Neutrophil (primary cell): ENCODE results near the gene ZNF879.
A peak's percentile ranks its signal among the peaks of the same experiment; 100 is the strongest.

Source experiments
- H3K27ac ChIP-seq: fragments of 200-600 bp; sonication (generic); 2 replicates; pipeline ENCODE4 v1.5.1; 2016; ENCODE audit warnings: mild to moderate bottlenecking, moderate library complexity
- H3K27me3 ChIP-seq: fragments of 200-600 bp; sonication (generic); 2 replicates; pipeline ENCODE4 v1.6.0; 2016; ENCODE audit warnings: mild to moderate bottlenecking
- H3K36me3 ChIP-seq: fragments of 200-600 bp; sonication (generic); 2 replicates; pipeline ENCODE4 v1.5.1; 2017
- H3K4me1 ChIP-seq, 2 experiments: fragments of 200-600 bp in 1 of 2; sonication (generic) in 1 of 2; 1 replicate in 1 of 2; 2 replicates in 1 of 2; pipeline versions ENCODE4 v1.5.1 to v1.6.1; 2013 to 2016; ENCODE audit warnings: low read depth in 1 of 2, low read length in 1 of 2, mild to moderate bottlenecking in 1 of 2, moderate library complexity in 1 of 2; ENCODE audit not compliant: control insufficient read depth in 1 of 2, insufficient read depth in 1 of 2
- H3K4me3 ChIP-seq, 2 experiments: fragments of 200-600 bp in 1 of 2; sonication (generic) in 1 of 2; 1 replicate in 1 of 2; 2 replicates in 1 of 2; pipeline ENCODE4 v1.5.1; 2013 to 2016; ENCODE audit warnings: low read depth in 1 of 2, low read length in 1 of 2, mild to moderate bottlenecking in 1 of 2, moderate library complexity in 1 of 2
- H3K9me3 ChIP-seq: fragments of 200-600 bp; sonication (generic); 2 replicates; pipeline ENCODE4 v1.5.1; 2016
- TF ChIP-seq, protein P1 (sequence below): fragments of 200-600 bp; sonication (generic); IDR thresholded peaks from 2 replicates; pipeline ENCODE4 v1.5.1; 2016; ENCODE audit warnings: antibody characterized with exemption

The ZNF879 gene

DNA sequence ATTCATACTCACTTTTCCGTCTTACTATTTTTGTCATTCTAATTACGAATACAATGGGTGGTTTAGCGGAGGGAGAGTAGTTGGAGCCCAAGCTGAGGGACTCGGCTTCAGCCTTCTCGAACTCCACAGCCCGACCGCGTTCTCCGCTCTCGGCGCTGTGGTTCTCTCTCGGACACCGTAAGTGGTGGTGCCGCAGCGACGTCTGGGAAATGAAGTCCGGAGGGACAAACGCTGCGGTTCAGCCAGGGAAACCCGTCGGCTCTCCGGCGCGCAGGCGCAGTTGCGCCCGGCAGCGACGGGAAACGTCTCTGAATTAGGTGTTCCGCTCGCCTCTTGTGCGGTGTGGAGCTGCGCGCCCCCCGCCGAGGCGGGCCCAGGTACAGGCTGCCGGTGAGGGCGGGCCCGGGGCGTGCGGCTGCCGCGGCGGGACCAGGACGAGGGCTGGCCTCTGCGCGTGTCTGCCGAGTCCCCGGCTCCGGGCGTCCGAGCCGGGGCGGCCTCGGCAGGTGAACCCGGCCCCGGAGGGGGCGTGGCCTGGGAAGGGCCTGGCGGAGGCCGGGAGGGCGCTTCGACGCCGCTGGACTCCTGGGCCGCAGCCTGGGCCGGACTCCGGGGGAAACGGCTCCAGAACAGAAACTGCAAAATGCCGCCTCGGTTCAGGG lies at the start of gene ZNF879:
Gene ZNF879 (plus strand): TSS at position 277 of the 662 bp plus-strand sequence. CDS start 1,201 bp downstream, outside the sequence.
- Histone ChIP-seq H3K27me3 (peaks cover 19% of the 10 kb centered on the region), H3K9me3 (peaks cover 3% of the 10 kb centered on the region), H3K4me1 (peaks cover 0 to 10% of the 10 kb centered on the region in 2 experiments), H3K27ac (peak within 1 kb of the TSS; percentile 70), H3K4me3 (peak within 1 kb of the TSS; percentile 64 to 79), H3K36me3 (peaks cover 18% of the 10 kb centered on the region)
- TF ChIP-seq, protein P1, sequence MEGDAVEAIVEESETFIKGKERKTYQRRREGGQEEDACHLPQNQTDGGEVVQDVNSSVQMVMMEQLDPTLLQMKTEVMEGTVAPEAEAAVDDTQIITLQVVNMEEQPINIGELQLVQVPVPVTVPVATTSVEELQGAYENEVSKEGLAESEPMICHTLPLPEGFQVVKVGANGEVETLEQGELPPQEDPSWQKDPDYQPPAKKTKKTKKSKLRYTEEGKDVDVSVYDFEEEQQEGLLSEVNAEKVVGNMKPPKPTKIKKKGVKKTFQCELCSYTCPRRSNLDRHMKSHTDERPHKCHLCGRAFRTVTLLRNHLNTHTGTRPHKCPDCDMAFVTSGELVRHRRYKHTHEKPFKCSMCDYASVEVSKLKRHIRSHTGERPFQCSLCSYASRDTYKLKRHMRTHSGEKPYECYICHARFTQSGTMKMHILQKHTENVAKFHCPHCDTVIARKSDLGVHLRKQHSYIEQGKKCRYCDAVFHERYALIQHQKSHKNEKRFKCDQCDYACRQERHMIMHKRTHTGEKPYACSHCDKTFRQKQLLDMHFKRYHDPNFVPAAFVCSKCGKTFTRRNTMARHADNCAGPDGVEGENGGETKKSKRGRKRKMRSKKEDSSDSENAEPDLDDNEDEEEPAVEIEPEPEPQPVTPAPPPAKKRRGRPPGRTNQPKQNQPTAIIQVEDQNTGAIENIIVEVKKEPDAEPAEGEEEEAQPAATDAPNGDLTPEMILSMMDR = no peak

DNA sequence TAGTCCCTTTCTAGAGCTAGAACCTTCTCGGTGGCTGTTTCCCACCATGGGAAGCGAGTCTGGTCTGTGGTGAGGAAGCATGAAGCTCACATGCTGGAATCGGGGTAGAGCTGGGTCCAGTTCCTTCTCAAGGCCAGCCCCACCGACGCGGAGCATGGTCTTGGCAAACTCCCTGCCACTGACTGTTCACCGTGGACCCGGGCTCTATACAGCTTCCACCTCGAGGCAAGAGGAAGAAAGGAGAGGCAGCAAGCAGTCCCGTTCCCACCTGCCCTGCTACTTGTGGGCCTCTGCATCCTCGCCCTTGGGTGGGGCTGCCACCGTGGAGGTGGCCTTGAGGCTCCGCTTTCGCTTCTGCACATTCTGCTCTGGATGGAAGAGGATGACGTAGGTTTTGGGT lies 42.2 kb upstream of the ZNF879 start:
- TF ChIP-seq, protein P1 = no peak
- H3K27ac ChIP-seq = no peak overlapping the region
- H3K36me3 ChIP-seq = no peaks in the 10 kb centered on the region
- H3K9me3 ChIP-seq = peaks cover 9% of the 10 kb centered on the region
- H3K27me3 ChIP-seq = no peaks in the 10 kb centered on the region
- H3K4me3 ChIP-seq = no peak overlapping the region
- H3K4me1 ChIP-seq = no peaks in the 10 kb centered on the region

DNA sequence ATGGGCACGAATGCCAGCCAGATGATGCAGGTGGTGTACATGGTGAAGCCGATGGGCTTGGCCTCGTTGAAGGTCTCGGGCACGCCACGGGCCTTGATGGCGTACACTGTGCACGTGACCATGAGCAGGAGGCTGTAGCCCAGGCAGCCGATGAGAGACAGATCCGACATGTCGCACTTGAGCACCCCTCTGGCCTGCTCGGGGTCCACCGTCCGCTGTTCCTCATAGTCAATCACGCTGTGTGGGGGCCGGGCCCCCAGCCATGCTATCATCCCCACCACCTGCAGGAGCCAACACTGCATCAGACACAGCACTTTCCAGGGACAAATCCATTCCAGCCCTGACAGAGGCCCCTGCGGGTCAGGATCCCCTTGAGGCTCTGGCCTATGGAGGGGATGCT lies 40.7 kb upstream of the ZNF879 start:
- peaks cover 9% of the 10 kb centered on the region for H3K9me3 ChIP-seq

DNA sequence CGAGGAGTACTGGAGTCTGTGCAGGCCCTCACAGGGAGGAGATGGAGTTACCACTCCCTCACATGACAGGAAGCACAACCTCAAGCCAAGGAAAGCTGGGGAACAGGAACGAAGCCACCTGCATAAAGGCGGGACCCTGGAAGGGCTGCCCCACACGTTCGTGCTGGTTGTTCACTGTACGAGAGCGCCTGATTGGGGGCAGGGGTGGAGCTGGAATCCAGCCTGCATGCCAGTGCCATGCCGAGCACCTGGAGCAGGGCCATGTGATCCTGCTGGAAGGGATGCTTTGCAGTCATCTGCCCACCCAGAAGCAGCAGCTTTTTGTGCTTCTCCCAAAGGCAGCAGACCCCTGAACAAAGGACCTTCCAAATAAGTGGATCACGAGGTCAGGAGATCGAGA lies 39.9 kb upstream of the ZNF879 start:
- TF ChIP-seq, protein P1 = no peak
- no peaks in the 10 kb centered on the region for H3K36me3 ChIP-seq
- H3K9me3 ChIP-seq = peaks cover 9% of the 10 kb centered on the region

More for the DNA sequence above, 40.7 kb upstream of the ZNF879 start:
- no peaks in the 10 kb centered on the region for H3K4me1 ChIP-seq
- TF ChIP-seq, protein P1 = no peak
- no peaks in the 10 kb centered on the region for H3K36me3 ChIP-seq
- no peaks in the 10 kb centered on the region for H3K27me3 ChIP-seq
- H3K27ac ChIP-seq = no peak overlapping the region
- no peak overlapping the region for H3K4me3 ChIP-seq

DNA sequence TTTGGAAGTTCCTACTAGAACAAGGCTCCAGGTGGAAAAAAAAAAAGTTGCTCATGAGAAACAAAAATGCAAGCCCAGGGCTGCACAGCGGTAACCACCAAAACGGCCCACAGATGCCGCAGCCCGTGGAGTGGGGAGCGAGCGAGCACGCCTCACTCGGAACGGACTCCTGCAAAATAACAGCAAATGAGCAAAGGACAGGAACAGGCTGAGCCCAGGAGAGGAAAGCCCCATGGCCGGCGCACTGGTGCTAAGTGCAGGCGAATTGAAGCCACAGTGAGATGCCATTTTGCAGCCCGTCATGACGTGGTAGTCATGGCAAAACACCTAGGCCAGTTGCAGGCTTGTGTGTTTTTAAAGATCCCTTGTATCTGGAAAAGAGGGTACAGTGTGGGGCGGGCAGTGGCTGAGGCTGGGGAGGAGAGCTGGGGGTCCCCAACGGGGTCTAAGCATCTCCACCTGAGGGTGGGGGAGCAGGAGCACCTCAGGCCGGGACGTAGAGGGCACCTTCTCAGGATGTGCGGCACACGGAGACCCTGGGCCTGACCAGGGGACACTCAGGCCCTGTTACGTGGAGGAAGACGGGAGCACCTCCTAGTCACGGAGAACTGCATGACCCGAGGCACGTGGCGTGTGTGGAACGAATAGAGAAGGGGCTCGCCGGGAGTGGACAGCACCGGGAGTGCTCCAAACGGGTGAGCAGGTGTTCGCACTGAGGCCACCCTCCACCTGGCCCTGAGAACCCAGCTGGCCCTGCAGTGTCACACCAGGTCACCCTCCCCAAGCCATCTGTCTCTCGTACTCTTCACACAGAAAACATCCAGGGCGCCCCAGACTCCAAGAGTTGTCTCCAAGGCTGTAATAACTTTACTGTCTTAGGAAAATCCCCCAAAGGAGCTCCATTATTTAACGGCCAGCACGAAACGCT lies 39.2 kb upstream of the ZNF879 start:
- H3K4me1 ChIP-seq = no peaks in the 10 kb centered on the region
- H3K27ac ChIP-seq = no peak overlapping the region
- peaks cover 9% of the 10 kb centered on the region for H3K9me3 ChIP-seq
- no peak overlapping the region for H3K4me3 ChIP-seq
- TF ChIP-seq, protein P1 = no peak
- no peaks in the 10 kb centered on the region for H3K27me3 ChIP-seq
- no peaks in the 10 kb centered on the region for H3K36me3 ChIP-seq

More for the DNA sequence above, 39.9 kb upstream of the ZNF879 start:
- H3K27ac ChIP-seq = no peak overlapping the region
- H3K4me3 ChIP-seq = no peak overlapping the region
- H3K4me1 ChIP-seq = no peaks in the 10 kb centered on the region
- H3K27me3 ChIP-seq = no peaks in the 10 kb centered on the region
